Activated CD4-positive, alpha-beta T cell treated with anti-CD3 and anti-CD28 coated beads for 1 hour (primary cell): ENCODE data around the gene CACNA1H.
"Not testable (repeated sequence)": the region's sequence is repeated elsewhere in the genome, so short reads cannot be mapped to it uniquely, and the experiment has no call there.

Source experiments
- DNase-seq: peaks from one replicate; pipeline ENCODE4 v3.0.0-alpha.2; 2020

Gene CACNA1H

DNA sequence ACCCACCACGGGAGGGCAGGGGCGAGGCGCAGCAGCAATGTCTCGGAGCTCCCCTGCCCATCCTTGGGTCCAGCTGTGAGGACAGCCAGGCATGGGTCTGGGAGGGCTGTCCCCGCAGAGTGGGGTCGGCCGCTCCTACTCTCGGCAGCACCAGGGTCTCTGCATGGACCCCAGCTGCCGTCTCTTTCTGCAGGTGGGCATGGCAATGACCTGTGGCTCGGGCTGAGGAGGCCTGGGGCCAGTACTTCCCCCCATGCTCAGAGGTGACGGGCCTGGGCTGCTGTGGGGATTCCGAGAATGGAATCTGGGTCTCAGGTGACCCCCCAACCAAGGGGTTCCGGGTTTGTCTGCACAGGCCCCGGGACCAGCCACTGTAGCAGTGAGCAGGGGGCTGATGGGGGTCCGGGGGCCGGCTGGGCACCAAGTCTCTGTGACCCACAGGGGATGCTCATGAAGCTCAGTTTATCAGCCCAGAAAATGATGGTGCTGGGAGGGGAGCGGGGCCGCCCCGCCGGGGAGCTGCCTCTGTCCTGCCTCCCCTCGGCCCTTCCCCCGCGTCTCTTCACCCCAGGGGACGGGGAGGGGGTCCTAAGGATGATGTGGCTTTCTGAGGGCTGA lies 23.5 kb downstream of the CACNA1H start:
- no peak for DNase-seq

DNA sequence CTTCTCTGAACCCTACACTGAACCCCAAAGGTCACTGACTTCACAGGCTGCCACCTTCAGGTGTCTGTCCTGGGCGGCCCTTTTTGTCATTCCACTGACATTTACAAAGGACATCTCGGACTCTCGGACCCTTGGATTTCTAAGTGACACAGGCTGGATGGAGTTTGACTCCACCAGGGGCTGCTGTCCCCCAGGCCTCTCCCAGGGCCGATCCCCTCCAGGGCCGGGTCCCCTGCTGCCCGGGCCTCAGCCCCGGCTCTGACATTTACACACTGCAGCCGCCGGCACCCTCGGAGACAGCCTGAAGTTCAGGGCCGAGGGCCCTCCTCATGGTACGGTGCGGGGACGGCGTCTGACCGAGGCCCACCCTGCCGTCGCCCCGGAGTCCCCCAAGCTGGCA lies 24.1 kb downstream of the CACNA1H start:
- DNase-seq = no peak

DNA sequence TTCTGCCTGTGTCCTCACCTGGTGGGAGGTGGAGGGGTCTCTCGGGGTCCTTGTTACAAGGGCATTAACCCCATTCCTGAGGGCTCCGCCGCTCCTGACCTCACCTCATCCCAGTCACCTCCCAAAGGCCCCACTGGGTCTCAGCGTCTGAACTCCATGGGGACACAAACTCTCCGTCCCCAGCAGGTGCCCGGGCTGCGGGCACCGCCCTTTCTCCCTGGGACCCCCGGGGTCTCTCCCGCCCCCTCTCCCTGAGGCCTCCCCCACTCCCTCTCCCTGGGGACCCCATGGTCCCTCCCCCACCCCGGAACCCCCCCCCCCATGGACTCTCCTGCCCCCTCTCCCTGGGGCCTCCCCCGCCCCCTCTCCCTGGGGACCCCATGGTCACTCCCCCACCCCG lies 24.8 kb downstream of the CACNA1H start:
- DNase-seq = no peak

DNA sequence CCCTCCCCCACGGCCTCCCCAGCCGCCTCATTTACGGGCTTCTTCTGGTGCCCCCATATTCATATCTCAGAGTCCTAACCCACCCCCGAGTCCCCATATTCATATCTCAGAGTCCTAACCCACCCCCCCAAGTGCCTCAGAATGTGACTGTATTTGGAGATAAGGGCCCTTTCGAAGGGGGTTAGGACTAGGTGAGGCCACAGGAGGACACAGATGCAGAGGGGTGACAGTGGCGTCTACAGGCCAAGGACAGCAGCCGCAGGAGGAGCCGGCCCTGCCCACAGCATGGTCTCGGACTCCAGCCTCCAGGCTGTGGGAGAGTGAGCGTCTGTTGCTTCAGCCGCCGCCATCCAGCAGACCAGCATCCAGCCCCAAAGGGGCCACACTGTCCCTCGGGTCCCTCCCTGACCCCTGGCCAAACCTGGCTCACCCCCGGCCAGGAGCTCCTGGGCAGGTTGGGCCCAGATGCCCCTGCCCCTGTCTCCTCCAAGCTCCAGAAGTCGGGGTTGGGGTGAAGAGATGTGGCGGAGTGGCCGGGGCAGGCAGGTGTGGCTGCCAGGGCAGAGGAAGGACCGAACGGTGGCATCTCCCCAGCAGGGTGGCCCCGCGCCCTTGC lies 25.5 kb downstream of the CACNA1H start:
- DNase-seq = no peak

DNA sequence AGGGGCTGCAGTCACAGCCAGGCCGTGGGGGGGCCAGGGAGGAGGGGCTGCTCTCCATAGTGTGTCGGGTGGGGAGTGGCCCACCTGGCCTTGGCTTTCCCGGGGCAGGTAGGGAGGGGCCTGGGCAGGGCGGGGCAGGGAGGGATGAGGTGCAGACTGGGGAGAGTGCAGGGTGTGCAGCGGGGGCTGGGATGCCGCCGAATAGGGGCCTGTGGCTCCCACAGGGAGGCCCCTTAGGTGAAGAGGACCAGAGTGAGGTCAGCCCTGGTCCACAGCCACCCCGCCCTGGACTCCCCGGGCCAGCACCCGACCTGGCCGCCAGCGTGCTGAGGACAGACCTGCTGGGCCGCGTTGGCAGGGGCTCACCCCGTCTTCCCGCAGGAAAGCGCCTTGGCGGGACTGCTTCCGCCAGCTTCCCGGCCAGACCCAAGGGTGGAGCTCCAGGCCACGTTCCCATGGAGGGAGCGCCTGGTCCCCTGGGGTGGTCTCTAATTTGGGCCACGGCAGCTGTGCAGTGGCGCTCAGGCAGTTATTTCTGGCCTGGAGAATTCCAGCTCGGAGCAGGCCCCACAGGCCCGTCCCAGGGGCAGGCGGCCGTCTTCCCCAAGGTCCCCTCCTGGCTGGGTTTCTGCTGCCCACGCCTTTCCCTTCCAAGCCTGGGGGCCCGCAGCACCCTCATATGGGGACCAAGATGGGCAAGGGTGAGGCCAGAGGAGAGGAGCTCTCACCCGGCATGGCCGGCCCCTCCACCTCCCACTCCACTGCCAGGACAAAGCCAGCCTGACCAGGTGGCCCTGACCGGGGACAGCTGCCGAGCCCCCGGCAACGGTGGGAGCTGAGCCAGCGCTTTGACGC lies 27.9 kb downstream of the CACNA1H start:
- DNase-seq = no peak

DNA sequence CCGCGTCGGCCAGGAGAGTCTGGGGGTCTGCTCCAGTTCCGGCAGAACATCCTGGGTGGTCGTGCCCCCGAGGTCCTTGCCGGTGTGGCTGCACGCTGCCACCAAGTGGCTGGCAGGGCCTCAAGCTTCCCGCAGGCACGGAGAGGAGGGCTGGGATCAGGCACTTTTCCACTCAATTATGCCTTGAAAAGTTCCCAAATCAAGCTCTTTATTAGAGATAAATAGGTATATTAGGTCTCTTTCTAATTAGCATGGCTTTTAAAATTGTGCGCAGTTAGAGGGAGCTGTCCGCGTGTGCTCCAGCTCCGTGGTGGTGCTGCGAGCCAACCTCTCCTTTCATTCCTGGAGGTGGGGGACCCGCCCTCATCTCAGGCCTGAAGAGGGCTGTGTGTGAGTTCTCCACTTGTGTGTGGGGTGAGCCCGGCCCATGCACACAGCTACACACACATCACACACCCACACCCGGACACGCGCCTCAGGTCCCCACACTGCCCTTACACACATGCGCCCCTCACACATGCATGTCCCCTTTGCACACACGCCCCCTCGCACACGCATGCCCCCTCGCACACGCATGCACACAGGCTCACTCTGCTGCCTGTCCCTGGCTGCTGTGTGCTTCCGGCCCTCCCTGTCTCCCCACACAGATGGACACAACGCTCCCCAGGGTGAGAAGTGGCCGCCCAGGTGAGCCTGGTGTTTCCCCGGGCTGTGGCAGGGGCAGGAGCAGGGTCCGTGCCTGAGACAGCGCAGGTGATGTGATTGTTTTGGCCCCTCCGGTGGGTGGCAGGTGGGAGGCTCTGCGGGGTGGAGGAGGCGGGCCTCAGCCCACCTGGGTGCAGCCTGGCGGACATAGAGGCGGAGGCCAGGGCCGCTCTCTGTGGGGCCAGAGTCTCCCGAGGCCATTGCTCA lies 28.8 kb downstream of the CACNA1H start:
- no peak for DNase-seq

DNA sequence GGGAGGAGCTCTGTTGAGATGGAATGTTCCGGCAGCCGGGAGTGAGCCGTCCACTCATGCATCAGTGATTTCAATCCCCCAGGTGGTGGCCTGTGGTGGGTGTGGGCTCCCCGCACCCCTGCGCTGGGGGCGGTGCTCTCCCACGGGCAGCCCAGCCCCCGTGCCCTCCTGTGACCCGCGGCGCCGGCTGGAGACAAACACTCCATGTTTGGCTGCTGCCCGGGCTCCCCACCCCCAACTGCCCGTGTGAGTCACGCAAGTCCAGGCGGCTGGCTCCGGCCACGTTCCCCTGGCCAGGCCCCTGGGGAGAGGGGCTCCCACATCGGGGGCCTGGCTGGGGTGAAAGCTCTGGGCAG lies 29.4 kb downstream of the CACNA1H start:
- DNase-seq = no peak

DNA sequence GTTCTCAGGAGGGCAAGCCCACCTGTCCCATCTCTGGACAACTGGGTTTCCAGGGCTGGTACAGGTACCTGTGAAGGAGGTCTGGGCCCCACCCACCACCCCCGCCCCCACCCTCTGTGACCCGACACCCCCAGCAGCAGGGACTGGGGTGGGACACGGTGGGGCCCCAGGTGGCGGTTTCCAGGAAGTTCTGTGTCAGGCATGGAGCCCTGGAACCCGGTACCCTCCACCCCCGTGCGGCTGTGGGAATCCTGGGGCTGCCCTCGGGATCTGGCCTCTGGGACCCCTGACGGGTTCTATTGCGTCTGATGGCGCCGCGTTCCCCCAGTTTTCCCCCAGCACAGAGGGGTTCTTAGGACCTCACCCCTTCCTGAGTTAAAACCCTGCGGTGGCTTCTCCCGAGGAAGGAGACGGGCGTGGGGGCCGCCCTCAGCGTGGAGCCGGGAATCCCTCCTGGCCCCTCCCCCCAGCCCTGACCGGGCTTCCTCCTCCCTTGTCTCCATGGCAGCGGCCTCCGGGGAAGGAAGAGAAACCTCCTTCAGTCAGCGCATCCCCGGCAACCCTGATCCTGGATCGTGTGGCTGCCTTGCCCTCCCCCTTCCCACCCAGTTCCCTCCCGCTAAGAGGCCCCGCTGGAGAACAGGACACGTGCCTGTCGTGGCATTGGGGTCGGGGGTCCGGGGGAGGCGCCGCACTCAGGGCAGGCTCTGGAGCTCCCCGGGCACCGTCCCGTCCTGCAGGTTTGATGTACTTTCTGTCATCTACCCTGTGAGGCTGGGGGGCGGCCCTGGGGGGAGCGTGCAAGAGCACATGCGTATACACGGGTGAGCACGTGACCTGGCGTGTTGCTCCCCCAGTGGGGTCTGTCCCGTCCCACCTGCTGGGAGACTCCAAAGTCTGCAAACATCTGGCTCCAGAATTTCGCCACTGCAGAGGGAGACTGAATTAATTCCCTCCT lies 30.3 kb downstream of the CACNA1H start:
- no peak for DNase-seq

DNA sequence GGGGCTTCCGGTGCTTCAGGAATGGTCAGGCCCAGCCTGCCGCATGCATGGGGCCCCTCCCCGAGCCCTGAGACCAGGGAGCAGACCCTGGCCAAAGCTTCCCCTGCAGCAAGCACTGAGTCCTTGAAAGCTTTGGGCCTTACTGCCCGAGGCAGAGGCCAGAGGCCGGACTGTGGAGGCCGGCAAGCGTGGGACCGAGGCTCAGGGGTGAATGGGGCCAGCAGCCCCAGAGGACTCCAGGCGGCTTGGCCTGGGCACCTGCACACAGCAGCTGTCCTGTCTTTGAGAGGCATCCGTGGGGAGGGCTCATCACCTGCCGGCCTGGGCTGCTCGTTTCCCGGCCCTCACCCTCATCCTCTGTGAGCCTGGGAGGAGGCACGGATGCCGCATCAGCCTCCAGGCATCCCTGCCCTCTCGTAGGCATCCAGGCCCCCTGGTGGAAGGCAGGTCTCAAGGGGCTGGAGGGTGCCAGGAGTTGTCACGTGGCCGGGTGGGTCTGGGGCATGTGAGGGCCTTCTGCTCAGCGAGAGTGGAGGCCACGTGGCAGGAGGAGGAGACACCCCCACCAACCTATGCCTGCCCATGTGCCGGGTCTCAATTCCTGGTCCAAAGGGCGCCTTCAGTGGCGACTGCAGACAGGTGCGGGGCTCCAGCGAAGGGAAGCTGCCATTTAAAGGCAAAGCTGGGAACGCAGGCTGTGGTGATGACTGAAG lies 31.4 kb downstream of the CACNA1H start:
- DNase-seq = no peak

DNA sequence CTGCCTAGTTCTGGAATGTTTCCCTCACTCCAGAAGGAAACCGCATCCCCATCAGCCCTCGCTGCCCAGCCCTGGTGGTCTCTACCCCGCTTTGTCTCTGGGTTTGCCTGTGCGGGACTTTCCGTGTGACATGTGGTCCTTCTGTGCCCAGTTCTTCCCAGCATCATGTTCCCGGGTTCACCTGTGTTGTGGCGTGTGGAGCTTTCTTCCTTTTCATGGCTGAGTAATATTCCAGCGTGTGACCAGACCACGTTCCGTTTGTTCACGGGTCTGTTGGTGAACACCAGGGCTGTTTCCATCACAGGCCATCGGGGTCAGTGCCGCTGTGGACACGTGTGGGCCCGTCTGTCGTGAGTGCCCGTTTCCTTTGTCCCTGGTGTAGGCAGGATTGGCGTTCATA lies 32.1 kb downstream of the CACNA1H start:
- DNase-seq = no peak

DNA sequence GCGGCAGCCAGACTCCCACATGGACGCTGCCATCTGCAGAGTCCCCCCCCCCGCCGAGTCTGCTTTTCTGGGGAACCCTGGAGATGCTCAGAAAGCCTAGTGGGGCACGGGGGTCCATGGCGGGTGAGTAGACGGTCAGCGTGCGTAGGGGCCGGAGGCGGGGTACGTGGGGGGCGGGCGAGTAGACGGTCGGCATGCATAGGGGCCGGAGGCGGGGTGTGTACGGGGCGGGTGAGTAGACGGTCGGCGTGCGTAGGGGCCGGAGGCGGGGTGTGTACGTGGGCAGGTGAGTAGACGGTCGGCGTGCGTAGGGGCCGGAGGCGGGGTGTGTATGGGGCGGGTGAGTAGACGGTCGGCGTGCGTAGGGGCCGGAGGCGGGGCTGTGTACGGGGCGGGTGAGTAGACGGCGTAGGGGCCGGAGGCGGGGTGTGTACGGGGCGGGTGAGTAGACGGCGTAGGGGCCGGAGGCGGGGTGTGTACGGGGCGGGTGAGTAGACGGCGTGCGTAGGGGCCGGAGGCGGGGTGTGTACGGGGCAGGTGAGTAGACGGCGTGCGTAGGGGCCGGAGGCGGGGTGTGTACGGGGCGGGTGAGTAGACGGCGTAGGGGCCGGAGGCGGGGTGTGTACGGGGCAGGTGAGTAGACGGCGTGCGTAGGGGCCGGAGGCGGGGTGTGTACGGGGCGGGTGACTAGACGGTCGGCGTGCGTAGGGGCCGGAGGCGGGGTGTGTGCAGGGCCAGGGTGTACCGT lies 32.7 kb downstream of the CACNA1H start:
- not testable (repeated sequence) for DNase-seq

DNA sequence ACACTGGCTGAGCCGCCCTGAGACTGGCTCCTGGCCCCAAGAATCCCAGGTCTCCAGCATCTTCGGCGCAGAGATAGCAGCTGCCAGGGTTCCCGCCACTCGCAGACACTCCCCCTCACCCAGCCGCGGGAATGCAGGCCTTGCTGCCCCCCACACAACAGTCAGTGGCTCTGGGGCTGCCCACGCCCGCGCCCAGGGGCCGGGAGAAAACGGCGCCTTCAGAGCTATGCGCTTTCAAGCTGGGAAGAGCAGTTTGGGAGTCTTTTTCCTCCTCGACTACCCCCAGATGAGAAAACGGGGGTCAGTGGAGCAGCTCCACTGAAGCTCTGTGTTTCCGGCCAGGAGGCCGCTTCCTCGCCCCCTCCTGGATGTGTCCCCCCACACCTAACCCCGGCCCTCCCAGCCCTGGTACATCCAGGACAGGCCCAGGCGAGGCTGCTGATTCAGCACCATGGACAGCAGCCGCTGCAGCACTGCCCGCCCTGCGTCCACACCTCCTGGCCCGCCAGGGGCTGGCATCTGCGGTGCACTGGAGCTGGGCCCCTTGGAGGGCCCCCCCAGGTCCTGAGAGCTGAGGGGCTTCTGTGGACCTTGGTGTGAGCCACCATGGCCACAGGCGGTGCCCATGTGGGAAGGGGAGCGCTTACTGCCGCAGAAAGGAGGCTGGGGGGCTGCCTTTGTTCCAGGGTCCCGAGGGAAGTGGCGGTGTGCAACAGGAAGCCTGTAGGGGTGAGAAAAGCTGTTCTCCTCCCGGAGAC lies 35.7 kb downstream of the CACNA1H start:
- peak; percentile 16 for DNase-seq

DNA sequence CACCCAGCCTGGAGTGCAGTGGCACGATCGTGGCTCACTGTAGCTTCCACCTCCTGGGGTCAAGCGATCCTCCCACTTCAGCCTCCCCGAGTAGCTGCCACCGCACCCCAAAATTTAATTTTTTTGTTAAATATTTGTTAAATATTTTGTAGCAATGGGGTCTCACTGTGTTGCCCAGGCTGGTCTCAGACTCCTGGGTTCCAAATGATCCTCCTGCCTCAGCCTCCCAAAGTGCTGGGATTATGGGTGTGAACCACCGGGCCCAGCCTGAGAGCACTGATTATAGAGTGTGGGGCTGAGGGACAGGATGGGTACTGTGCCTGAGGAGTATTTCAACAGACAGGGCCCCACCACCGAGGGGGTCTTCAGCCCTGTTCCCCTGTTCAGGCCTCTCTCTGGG lies 36.5 kb downstream of the CACNA1H start:
- DNase-seq = no peak

DNA sequence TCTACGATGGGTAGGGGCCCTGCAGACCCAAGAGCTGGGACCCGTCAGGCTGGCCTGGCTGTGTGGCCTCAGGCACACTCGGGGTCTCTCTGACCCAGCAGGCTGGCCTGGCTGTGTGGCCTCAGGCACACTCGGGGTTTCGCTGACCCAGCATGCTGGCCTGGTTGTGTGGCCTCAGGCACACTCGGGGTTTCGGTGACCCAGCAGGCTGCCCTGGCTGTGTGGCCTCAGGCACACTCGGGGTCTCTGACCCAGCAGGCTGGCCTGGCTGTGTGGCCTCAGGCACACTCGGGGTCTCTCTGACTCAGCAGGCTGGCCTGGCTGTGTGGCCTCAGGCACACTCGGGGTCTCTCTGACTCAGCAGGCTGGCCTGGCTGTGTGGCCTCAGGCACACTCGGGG lies 37.9 kb downstream of the CACNA1H start:
- DNase-seq = not testable (repeated sequence)

DNA sequence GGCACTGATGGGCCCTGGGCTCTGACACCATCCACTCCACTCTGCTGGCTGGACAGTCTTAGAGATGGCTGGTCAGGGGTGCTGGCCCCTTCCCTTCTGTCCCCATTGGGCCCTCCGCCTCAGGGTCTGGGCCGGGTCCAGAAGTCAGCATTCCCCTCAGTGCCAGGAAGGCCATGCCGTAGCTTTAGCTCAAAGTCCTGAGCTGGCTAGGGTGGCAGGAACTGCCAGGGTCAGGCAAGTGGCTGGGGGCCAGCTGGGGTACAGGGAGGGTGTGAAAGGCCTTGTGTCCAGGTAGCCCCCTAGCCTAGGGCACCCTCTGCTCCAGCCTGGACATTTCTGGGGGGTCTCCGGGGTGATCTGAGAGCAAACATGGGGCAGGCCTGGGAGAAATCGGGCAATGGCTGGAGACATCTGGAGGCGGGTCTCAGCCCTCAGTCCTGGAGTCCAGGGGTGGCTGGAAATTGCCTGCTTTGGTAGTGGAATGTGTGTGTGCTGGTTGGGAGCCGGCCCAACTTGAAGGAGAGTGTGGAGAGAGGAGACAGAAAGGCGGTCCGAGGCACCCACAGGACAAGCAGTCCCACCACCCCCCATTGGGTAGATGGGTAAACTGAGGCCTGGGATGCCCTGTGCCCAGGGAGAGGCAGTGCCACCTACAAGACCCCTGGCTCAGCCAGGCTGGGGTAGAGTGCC lies 39.6 kb downstream of the CACNA1H start:
- no peak for DNase-seq

DNA sequence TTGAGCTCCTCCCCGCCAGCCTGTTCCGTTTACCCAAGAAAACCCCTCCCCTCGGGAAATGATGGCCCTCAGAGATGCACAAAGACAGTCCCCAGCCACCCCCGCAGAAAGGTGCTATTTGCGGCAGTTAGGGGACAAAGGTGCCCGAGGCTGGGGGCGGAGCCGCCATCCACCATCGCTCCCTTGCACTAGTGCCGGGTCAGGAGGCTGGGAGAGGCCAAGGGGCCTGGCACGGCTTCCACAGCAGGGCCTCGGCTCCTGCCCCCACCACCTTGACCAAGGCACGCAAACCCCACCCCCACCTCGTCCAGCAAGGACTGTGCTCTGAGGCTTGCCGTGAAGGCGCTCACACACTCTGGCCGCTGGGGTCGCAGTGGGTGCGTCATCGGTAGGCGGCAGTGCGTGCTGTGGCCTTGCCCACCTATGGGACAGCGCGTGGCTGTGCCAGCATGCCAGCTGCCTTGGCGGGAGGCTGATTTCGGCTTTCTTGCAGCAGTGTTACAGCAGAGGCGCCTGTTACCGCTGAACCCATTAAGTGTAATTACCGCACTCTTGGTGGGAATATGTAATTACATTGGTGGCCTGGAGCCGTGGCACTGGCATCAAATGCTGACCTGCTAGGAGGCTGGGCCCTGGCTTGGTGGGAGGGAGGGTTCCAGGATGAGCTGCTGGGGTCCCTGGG lies 40.4 kb downstream of the CACNA1H start:
- no peak for DNase-seq

DNA sequence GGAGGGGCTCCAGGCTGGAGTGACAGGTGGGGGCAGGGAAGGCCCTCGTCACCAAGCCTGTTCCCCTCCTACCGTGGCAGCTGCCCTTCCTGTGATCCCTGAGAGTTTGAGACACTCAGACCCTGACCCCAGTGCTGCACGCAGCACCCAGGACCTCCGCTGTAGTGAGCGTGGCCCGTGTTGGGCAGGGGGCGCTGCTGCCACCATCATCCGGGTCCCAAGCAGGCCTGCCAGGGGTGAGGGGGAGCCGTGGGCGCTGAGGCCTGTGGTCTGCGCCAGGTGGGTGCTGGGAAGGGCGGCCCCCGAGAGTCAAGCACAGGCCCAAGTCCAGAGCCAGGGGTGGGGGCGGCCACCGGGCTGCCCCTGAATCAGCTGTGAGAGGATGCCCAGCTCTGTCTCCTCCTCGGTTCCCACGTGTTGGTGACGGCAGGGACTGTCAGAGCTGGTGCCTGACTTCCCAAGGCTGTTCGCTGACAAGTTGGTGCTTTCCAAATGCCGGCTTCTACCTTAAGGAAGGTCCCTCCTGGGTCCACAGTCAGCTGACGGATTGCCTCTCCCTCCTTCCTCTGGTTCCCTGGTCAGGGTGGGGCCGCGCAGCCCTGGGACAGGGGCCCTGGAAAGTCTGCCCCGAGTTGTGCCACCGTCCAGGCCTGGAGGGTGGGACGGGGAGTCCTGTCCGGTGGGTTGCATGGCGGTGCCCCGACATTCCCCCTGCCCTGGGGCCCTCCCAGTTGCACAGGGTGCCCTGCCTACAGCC lies 41.1 kb downstream of the CACNA1H start:
- no peak for DNase-seq
